Activated T-cell treated with anti-CD3 and anti-CD28 coated beads for 1 hour (primary cell): ENCODE results near the gene ATP8A2.

ENCODE experiments used
- DNase-seq: peaks from one replicate; pipeline ENCODE4 v3.0.0-alpha.2; 2020; ENCODE audit warnings: low read depth

The ATP8A2 gene

GRCh38 chr13:25967144-25967543 is 595.4 kb downstream of the ATP8A2 start:
- DNase-seq = no peak

GRCh38 chr13:25971047-25971446 is 599.3 kb downstream of the ATP8A2 start:
- no peak for DNase-seq

- no peak for DNase-seq
Measured at GRCh38 chr13:25971459-25972145, 599.8 kb downstream of the ATP8A2 start.

- DNase-seq = no peak
Measured at GRCh38 chr13:25973085-25973484, 601.3 kb downstream of the ATP8A2 start.

GRCh38 chr13:25973576-25973975 is 601.8 kb downstream of the ATP8A2 start:
- DNase-seq = no peak

GRCh38 chr13:25977216-25977615 is 605.4 kb downstream of the ATP8A2 start:
- no peak for DNase-seq

GRCh38 chr13:25977671-25978070 is 605.9 kb downstream of the ATP8A2 start:
- DNase-seq = no peak

- DNase-seq = no peak
Measured at GRCh38 chr13:25978961-25979360, 607.2 kb downstream of the ATP8A2 start.

- DNase-seq = no peak
Measured at GRCh38 chr13:25979371-25979770, 607.6 kb downstream of the ATP8A2 start.

GRCh38 chr13:25980255-25980654 is 608.5 kb downstream of the ATP8A2 start:
- DNase-seq = no peak

- no peak for DNase-seq
Measured at GRCh38 chr13:25981060-25981459, 609.3 kb downstream of the ATP8A2 start.

- no peak for DNase-seq
Measured at GRCh38 chr13:25982907-25983306, 611.1 kb downstream of the ATP8A2 start.

GRCh38 chr13:25987987-25988386 is 616.2 kb downstream of the ATP8A2 start:
- no peak for DNase-seq

- DNase-seq = no peak
Measured at GRCh38 chr13:25988661-25989060, 616.9 kb downstream of the ATP8A2 start.

- no peak for DNase-seq
Measured at GRCh38 chr13:25990801-25991200, 619.0 kb downstream of the ATP8A2 start.

- DNase-seq = no peak
Measured at GRCh38 chr13:25992076-25992475, 620.3 kb downstream of the ATP8A2 start.

GRCh38 chr13:26007261-26008125 is 635.7 kb downstream of the ATP8A2 start:
- DNase-seq = no peak

GRCh38 chr13:26010487-26011207 is 638.9 kb downstream of the ATP8A2 start:
- DNase-seq = no peak

- DNase-seq = no peak
Measured at GRCh38 chr13:26011208-26011573, 639.4 kb downstream of the ATP8A2 start.

GRCh38 chr13:26011996-26012821 is 640.4 kb downstream of the ATP8A2 start:
- peak; percentile 36 for DNase-seq

GRCh38 chr13:26012995-26013394 is 641.2 kb downstream of the ATP8A2 start:
- DNase-seq = no peak
